VCaP (cell line): ENCODE measurements around the gene SPSB4.
"Not testable (repeated sequence)": the region's sequence is repeated elsewhere in the genome, so short reads cannot be mapped to it uniquely, and the experiment has no call there.

Experiments
- H3K27ac ChIP-seq: fragments of 450-650 bp; 2 replicates; pipeline ENCODE4 v1.5.1; 2017
- CTCF ChIP-seq: fragments of 450-650 bp; conservative IDR thresholded peaks from 2 replicates; pipeline ENCODE4 v1.5.1; 2017; ENCODE audit warnings: mild to moderate bottlenecking, moderate library complexity

Gene SPSB4

GRCh38 chr3:141116721-141117120, 65.6 kb downstream of the SPSB4 start:
- no peak overlapping the region for H3K27ac ChIP-seq
- no peak for TF ChIP-seq CTCF

GRCh38 chr3:141117982-141118381, 66.8 kb downstream of the SPSB4 start:
- H3K27ac ChIP-seq, result not testable (repeated sequence)

- no peak for TF ChIP-seq CTCF
- H3K27ac ChIP-seq, result no peak overlapping the region
Measured at GRCh38 chr3:141122455-141123030, 71.4 kb downstream of the SPSB4 start.

- TF ChIP-seq CTCF, result no peak
- no peak overlapping the region for H3K27ac ChIP-seq
Measured at GRCh38 chr3:141123677-141124410, 72.7 kb downstream of the SPSB4 start.

- no peak for TF ChIP-seq CTCF
- no peak overlapping the region for H3K27ac ChIP-seq
Measured at GRCh38 chr3:141124715-141125114, 73.6 kb downstream of the SPSB4 start.

GRCh38 chr3:141125351-141125750, 74.2 kb downstream of the SPSB4 start:
- TF ChIP-seq CTCF, result no peak
- H3K27ac ChIP-seq, result no peak overlapping the region

- H3K27ac ChIP-seq, result no peak overlapping the region
- no peak for TF ChIP-seq CTCF
Measured at GRCh38 chr3:141126661-141127343, 75.7 kb downstream of the SPSB4 start.
